NCI-H748 (cell line): Measurements from ENCODE around the gene RIC3.
"Not testable (repeated sequence)": the region's sequence is repeated elsewhere in the genome, so short reads cannot be mapped to it uniquely, and the experiment has no call there.

Source experiments
- DNase-seq: peaks from one replicate; lab custom pipeline; 2025; ENCODE audit not compliant: unreplicated experiment; lab: John Stamatoyannopoulos, UW

The RIC3 gene

GRCh38 chr11:8192016-8192895, 23.4 kb upstream of the RIC3 start:
- DNase-seq: peak; percentile 72

- DNase-seq: no peak
Observed at GRCh38 chr11:8190431-8190830, 21.6 kb upstream of the RIC3 start.

DNA sequence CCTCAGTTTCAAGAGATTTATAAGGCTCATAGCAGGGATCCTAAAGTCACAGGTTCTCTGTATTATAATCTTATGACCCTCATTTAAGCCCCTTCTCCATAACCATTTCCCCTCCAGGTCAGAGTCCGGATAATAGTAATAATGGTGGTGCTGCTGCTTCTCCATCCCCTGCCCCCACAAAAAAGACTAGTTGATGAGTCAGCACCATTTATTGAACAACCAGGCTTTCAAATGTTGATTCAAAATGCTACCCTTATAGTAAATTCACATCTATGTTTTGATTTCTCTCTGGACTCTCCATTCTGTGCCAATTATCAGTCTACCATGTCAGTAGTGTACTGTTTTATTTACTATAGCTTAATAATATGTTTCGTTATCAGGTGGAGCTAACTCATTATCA, 17.6 kb upstream of the RIC3 start:
- DNase-seq: no peak

- DNase-seq: no peak
Observed at GRCh38 chr11:8183111-8183510, 14.3 kb upstream of the RIC3 start.

- no peak for DNase-seq
Observed at GRCh38 chr11:8180469-8180868, 11.6 kb upstream of the RIC3 start.

- no peak for DNase-seq
Observed at GRCh38 chr11:8178297-8178696, 9.5 kb upstream of the RIC3 start.

DNA sequence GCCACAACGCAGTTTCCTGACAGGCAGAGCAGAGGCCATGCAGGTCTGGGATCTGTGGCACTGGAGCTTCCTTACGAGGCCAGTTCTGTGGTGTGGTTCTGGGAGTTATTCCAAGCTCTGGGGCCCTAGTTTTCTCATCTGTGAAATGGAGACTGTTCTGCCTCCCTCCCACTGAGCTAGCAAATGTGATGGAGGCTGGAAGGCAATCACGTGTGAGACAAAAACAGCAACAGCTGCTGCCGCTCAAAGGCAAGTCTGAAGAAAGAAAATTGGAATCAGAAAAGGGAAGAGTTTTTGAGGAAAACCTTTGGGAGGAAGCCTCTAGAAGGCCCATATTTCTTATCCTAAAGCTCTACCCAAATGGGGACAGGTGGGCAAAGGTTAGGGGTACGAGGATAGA, 8.3 kb upstream of the RIC3 start:
- no peak for DNase-seq

GRCh38 chr11:8167796-8168195, 1.0 kb downstream of the RIC3 start:
- DNase-seq: no peak

DNA sequence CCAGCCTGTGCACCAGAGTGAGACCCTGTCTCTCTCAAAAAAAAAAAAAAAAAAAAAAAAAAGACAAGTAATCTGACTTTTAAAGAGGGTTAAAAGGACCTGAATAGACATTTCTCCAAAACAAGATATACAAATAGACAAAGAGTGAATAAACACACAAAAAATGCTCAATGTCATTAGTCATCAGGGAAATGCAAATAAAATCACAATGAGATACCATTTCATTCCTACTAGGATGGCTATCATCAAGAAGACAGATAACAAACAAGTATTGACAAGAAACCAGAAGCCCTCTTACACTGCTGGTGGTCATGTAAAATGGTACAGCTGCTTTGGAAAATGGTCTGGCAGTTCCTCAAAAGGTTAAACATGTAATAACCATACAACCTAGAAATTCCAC, 4.1 kb downstream of the RIC3 start:
- DNase-seq: no peak

DNA sequence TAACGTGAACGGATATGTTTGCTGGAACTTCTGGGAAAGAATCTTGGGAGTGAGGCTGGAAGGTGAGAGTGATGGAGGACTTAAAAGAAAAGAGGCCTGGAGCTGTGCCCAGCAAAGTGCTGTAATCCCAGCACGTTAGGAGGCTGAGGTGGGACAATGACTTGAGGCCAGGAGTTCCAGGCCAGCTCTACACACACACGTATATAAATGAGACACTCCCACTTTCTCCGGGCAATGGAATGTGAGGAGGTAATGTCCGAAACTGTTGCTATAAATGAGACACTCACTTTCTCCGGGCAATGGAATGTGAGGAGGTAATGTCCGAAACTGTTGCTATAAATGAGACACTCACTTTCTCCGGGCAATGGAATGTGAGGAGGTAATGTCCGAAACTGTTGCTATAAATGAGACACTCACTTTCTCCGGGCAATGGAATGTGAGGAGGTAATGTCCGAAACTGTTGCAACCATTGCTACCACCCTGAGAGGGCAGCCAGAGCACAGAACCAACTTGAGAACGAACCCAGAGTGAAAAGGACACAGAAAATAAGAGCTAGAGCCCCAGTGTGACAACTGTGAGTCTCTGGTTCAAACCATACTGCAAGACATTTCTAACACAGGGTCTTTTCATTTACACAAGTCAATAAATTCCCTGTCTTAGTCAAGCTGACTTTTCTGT, 7.1 kb downstream of the RIC3 start:
- not testable (repeated sequence) for DNase-seq

GRCh38 chr11:8156877-8157276, 11.9 kb downstream of the RIC3 start:
- no peak for DNase-seq

DNA sequence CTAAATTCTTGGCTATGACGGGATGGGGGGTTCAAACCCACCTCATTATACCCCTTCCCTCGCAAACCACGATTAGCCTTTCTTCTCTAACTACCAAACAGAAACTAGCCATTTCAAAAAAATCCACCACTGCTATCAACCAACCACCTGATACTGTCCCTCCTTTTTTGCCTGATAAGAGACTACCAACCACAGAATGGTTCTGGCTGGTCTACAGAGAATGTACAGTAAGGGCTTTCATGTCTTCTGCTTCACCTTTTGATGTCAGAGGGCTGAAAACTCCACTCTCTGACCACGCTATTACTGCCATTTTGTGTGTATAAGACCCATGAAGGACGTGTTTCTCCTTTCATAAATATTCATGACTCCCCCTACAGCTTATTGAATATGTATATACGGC, 19.1 kb downstream of the RIC3 start:
- DNase-seq: no peak

- DNase-seq: no peak
Observed at GRCh38 chr11:8138526-8138925, 30.3 kb downstream of the RIC3 start.

- no peak for DNase-seq
Observed at GRCh38 chr11:8127447-8127846, 41.4 kb downstream of the RIC3 start.

GRCh38 chr11:8126649-8127289, 42.1 kb downstream of the RIC3 start:
- DNase-seq: no peak

DNA sequence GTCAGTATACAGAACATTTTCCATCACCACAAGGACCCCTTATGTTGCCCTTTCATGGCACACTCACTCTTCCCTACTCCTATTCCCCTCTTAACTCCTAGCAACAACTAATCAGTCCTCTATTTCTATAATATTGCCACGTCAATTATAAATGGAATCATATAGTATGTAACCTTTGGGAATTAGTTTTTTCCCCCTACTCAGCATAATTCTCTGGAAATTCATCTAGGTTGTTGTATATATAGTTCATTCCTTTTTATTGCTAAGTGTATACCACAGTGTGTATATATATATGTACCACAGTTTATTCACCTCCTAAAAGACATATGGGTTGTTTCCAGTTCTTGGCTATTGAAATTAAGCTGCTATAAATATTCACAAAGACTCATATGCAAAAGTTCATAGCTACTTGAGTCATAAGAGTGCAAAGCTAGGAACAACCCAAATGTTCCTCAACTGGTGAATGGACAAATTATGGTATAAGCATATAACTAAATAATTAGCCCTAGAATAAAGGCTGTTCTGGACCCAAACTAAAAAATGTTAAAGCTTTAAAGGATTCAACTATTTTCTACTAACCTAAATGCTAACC, 46.6 kb downstream of the RIC3 start:
- DNase-seq: no peak

DNA sequence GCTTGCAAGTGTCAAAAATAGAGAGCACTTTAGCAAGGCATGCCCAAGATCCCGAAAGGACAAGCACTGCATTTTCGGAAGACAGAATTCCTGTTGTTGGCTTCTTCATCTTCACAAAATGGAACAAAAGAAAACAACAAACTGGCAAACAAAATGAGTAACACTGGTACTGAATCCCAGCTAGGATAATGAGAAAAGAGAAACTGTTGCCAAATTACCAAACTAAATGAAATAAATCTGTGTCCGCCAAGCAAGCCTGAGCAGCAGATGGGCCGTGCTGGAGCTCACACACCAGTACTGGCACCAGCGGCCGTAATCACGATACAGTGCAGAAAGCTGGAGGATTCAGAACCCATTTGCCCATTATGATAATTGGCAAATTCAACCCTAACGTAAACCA, 57.2 kb downstream of the RIC3 start:
- no peak for DNase-seq

- DNase-seq: peak; percentile 44
Observed at GRCh38 chr11:8110396-8110795, 58.4 kb downstream of the RIC3 start.

DNA sequence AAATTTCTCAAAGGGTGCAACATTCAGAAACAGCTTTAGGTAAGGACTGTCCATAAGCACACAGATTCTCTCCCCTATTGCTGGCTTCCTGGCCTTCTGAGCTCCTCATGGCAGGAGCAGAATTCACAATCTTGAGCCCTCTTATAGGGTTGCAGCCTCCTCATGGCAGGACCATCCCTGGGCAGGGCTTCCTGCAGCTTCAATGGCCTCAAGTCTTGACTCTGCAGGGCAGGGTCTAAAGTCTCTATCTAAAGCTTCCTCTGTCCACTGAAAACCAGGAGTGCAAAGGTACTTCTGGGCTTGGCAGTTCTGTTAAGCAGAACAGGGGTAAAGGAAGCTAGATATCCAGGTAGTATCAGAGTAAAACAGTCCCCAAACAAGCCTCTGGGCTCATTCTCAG, 59.1 kb downstream of the RIC3 start:
- no peak for DNase-seq

DNA sequence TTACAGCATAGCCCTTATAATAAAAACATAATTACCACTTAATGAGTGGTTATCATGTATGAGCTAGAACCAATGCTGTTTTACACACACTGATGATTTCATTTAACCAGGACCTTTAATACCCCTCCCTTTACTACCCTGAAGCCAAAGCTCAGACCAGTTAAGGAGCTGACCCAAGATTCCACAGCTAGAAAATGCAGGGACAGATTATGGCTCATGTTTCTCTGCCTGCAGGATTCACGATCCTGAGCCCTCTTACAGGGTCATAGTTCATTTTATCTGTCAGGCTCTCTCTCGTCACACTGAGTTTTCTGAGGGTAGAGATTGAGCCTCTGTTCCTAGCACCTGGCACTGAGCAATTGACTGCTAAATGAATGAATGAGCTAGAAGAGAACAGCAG, 60.4 kb downstream of the RIC3 start:
- DNase-seq: no peak

- DNase-seq: no peak
Observed at GRCh38 chr11:8107642-8108041, 61.2 kb downstream of the RIC3 start.

- DNase-seq: no peak
Observed at GRCh38 chr11:8106679-8107078, 62.1 kb downstream of the RIC3 start.
